ENCODE data around the gene DGKD. TPM values are rescaled to one million over a fixed set of nuclear protein-coding genes. Genes with fewer than 3 reads are reported as not detected.

Gene DGKD
- total RNA-seq, 2 donors from 2014 or later = 148 to 170 TPM

GRCh38 chr2:233343171-233343705 lies 11.1 kb upstream of the DGKD start:
- no peaks in the 10 kb centered on the region for H3K9me3 ChIP-seq (ENCODE audit: control insufficient read depth, low read length, poor library complexity, severe bottlenecking)
- H3K4me1 Mint-ChIP-seq = peaks cover 9% of the 10 kb centered on the region
- peaks cover 17% of the 10 kb centered on the region for H3K27me3 Mint-ChIP-seq
- no peak overlapping the region for H3K4me3 Mint-ChIP-seq
- ATAC-seq = no peak
- no peak for DNase-seq
- no peak overlapping the region for H3K27ac Mint-ChIP-seq
- H3K36me3 Mint-ChIP-seq (ENCODE audit: low read depth) = peaks cover 2% of the 10 kb centered on the region

DNA sequence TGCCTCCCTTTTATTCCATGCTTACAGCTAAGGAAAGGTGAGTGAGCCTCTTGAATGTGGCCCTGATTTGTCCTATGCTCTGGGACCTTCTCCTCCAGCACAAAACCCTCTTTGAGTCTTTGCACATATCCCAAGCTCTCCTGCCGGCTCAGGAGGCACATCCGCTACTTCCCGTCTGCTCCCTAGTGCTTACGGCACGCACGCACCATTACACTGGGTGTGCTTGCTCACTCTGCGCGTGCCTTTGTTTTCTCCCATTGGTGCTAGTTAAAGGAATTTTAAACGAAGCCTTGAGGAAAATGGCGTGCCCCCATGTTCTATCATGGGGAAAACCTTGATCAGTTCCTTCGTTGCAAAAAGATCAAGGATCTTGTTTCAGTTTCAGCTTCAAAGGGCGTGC lies 7.9 kb upstream of the DGKD start:
- Mint-ChIP-seq H3K4me1 (peaks cover 14% of the 10 kb centered on the region), H3K27me3 (peaks cover 17% of the 10 kb centered on the region), H3K36me3 (ENCODE audit: low read depth) (peaks cover 2% of the 10 kb centered on the region), H3K4me3 (no peak overlapping the region), H3K27ac (no peak overlapping the region)
- no peak for DNase-seq
- no peaks in the 10 kb centered on the region for H3K9me3 ChIP-seq (ENCODE audit: control insufficient read depth, low read length, poor library complexity, severe bottlenecking)
- ATAC-seq = no peak

GRCh38 chr2:233346930-233347329 lies 7.4 kb upstream of the DGKD start:
- peaks cover 14% of the 10 kb centered on the region for H3K4me1 Mint-ChIP-seq
- peaks cover 2% of the 10 kb centered on the region for H3K36me3 Mint-ChIP-seq (ENCODE audit: low read depth)
- peaks cover 17% of the 10 kb centered on the region for H3K27me3 Mint-ChIP-seq
- H3K27ac Mint-ChIP-seq = no peak overlapping the region
- DNase-seq (no peak), ATAC-seq (no peak)
- no peak overlapping the region for H3K4me3 Mint-ChIP-seq
- no peaks in the 10 kb centered on the region for H3K9me3 ChIP-seq (ENCODE audit: control insufficient read depth, low read length, poor library complexity, severe bottlenecking)

GRCh38 chr2:233349005-233349998 lies 5.0 kb upstream of the DGKD start:
- no peaks in the 10 kb centered on the region for H3K9me3 ChIP-seq (ENCODE audit: control insufficient read depth, low read length, poor library complexity, severe bottlenecking)
- DNase-seq = no peak
- Mint-ChIP-seq H3K4me3 (peak overlapping the region; percentile 28), H3K4me1 (peaks cover 29% of the 10 kb centered on the region), H3K36me3 (ENCODE audit: low read depth) (peaks cover 8% of the 10 kb centered on the region), H3K27ac (peak overlapping the region; percentile 34), H3K27me3 (peaks cover 17% of the 10 kb centered on the region)
- ATAC-seq = no peak

- H3K27ac Mint-ChIP-seq = no peak overlapping the region
- no peaks in the 10 kb centered on the region for H3K9me3 ChIP-seq (ENCODE audit: control insufficient read depth, low read length, poor library complexity, severe bottlenecking)
- peaks cover 36% of the 10 kb centered on the region for H3K4me1 Mint-ChIP-seq
- peaks cover 8% of the 10 kb centered on the region for H3K36me3 Mint-ChIP-seq (ENCODE audit: low read depth)
- no peak for ATAC-seq
- no peak overlapping the region for H3K4me3 Mint-ChIP-seq
- DNase-seq = no peak
- peaks cover 12% of the 10 kb centered on the region for H3K27me3 Mint-ChIP-seq
These were observed 3.6 kb upstream of the DGKD start for GRCh38 chr2:233350708-233351107.

- peaks cover 44% of the 10 kb centered on the region for H3K4me1 Mint-ChIP-seq
- no peak overlapping the region for H3K27ac Mint-ChIP-seq
- peaks cover 9% of the 10 kb centered on the region for H3K36me3 Mint-ChIP-seq (ENCODE audit: low read depth)
- H3K4me3 Mint-ChIP-seq = no peak overlapping the region
- peaks cover 11% of the 10 kb centered on the region for H3K27me3 Mint-ChIP-seq
- DNase-seq (no peak), ATAC-seq (no peak)
- no peaks in the 10 kb centered on the region for H3K9me3 ChIP-seq (ENCODE audit: control insufficient read depth, low read length, poor library complexity, severe bottlenecking)
These were observed 2.9 kb upstream of the DGKD start for GRCh38 chr2:233351423-233351822.

DNA sequence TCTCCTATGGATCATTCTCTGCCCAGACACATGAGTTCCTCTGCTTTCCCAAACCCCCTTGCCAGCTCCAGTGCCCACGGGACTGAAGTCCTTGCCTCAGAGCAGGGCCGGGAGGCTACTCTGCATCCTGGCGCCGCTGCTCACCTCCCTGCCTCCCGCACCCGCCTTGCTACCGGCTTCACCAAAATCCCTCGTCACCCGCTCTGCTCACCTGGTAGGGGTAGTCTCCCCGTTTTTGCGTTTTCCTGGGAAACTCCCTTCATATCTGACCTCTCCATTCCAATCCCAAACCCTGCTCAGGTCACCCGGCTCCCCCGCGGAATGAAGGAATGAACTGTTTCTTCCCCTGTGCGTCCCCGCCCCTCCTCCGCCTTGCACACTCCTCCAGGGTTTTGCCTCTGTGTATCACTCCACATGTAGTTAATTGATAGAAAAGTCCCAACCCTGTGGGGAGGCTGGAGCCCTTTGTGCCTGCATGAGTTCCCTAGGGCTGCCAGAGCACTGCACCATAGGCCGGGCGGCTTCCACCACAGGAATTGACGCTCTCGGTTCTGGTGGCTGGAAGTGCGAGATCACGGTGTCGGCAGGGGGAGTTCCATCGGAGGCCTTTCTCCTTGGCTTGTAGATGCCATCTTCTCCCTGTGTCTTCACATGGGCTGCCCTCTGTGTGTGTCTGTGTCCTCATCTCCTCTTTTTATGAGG lies 2.0 kb upstream of the DGKD start:
- DNase-seq = no peak
- H3K36me3 Mint-ChIP-seq (ENCODE audit: low read depth) = peaks cover 9% of the 10 kb centered on the region
- H3K27me3 Mint-ChIP-seq = peaks cover 7% of the 10 kb centered on the region
- ATAC-seq = no peak
- H3K4me3 Mint-ChIP-seq = peak overlapping the region; percentile 36
- no peak overlapping the region for H3K27ac Mint-ChIP-seq
- no peaks in the 10 kb centered on the region for H3K9me3 ChIP-seq (ENCODE audit: control insufficient read depth, low read length, poor library complexity, severe bottlenecking)
- peaks cover 52% of the 10 kb centered on the region for H3K4me1 Mint-ChIP-seq

- Mint-ChIP-seq H3K4me3 (peak overlapping the region; percentile 95), H3K36me3 (ENCODE audit: low read depth) (peaks cover 9% of the 10 kb centered on the region), H3K4me1 (peaks cover 53% of the 10 kb centered on the region), H3K27ac (peak overlapping the region; percentile 93), H3K27me3 (no peaks in the 10 kb centered on the region)
- DNase-seq (no peak), ATAC-seq (no peak)
- H3K9me3 ChIP-seq (ENCODE audit: control insufficient read depth, low read length, poor library complexity, severe bottlenecking) = no peaks in the 10 kb centered on the region
These were observed 1.1 kb upstream of the DGKD start for GRCh38 chr2:233353101-233353768.

- DNase-seq (no peak), ATAC-seq (peak; percentile 31)
- Mint-ChIP-seq H3K27ac (peak overlapping the region; percentile 93), H3K27me3 (no peaks in the 10 kb centered on the region), H3K36me3 (ENCODE audit: low read depth) (peaks cover 9% of the 10 kb centered on the region), H3K4me1 (peaks cover 60% of the 10 kb centered on the region), H3K4me3 (no peak overlapping the region)
- no peaks in the 10 kb centered on the region for H3K9me3 ChIP-seq (ENCODE audit: control insufficient read depth, low read length, poor library complexity, severe bottlenecking)
These were observed 218 bp downstream of the DGKD start for GRCh38 chr2:233354500-233354924.

- Mint-ChIP-seq H3K36me3 (ENCODE audit: low read depth) (peaks cover 13% of the 10 kb centered on the region), H3K4me3 (peak overlapping the region; percentile 91), H3K27me3 (no peaks in the 10 kb centered on the region), H3K4me1 (peaks cover 64% of the 10 kb centered on the region), H3K27ac (peak overlapping the region; percentile 56)
- ATAC-seq = no peak
- no peaks in the 10 kb centered on the region for H3K9me3 ChIP-seq (ENCODE audit: control insufficient read depth, low read length, poor library complexity, severe bottlenecking)
- DNase-seq = no peak
These were observed 779 bp downstream of the DGKD start for GRCh38 chr2:233354971-233355574.

GRCh38 chr2:233355916-233356315 lies 1.6 kb downstream of the DGKD start:
- Mint-ChIP-seq H3K4me1 (peaks cover 61% of the 10 kb centered on the region), H3K27me3 (no peaks in the 10 kb centered on the region), H3K27ac (peak overlapping the region; percentile 56), H3K4me3 (peak overlapping the region; percentile 91), H3K36me3 (ENCODE audit: low read depth) (peaks cover 13% of the 10 kb centered on the region)
- ATAC-seq (no peak), DNase-seq (no peak)
- H3K9me3 ChIP-seq (ENCODE audit: control insufficient read depth, low read length, poor library complexity, severe bottlenecking) = no peaks in the 10 kb centered on the region

GRCh38 chr2:233356546-233357308 lies 2.4 kb downstream of the DGKD start:
- Mint-ChIP-seq H3K27me3 (no peaks in the 10 kb centered on the region), H3K36me3 (ENCODE audit: low read depth) (peaks cover 13% of the 10 kb centered on the region), H3K4me3 (peak overlapping the region; percentile 91), H3K4me1 (peaks cover 61% of the 10 kb centered on the region), H3K27ac (peak overlapping the region; percentile 56)
- DNase-seq (no peak), ATAC-seq (no peak)
- H3K9me3 ChIP-seq (ENCODE audit: control insufficient read depth, low read length, poor library complexity, severe bottlenecking) = no peaks in the 10 kb centered on the region

All from T-helper 17 cell (primary cell).